HG03378 (cell line): ENCODE data around the gene RAD18.

Source experiments
- ATAC-seq: cut with Tn5 transposase; IDR thresholded peaks from one replicate; pipeline ENCODE4 v1.9.1; 2021; ENCODE audit warnings: mild to moderate bottlenecking, moderate library complexity; ENCODE audit not compliant: unreplicated experiment

RAD18 gene

DNA sequence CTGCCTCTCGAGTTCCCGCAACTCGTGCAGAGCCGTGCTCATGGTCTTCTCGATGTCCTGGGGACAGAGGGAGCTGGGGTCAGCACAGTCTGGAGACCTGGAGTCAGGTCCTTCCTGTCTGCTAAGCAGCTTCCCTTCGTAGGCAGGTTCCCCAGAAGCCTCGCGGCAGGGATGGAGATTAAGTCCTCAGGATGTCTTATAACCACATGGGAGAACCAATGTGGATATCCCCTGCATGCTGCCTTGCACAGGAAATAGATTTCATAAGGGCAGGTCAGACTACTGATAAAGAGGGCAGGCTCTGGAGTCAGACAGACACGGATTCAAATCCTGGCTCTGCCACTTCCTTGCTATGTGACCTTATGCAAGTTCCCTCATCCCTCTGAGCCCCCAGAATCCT is 22.6 kb upstream of the RAD18 start:
- no peak for ATAC-seq

DNA sequence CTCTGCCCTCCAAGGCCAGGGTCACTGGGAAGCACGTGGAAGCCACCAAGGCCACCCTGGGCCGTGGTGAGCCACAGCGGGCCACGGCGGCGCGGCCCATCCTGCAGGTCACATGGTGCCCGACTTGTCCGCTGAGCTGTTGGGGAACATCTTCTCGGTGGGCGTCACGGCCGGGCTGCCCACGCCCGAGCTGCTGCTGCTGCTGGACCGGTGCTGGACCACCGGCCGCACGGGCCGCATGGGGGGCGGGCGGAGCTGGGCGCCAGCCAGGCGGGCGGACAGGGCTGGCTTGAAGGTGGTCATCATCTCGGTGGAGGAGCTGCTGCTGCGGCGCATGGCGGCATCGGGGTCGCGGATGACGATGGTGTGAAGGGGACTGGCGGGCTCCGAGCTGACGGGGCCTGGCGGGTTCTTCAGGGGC is 22.1 kb upstream of the RAD18 start:
- ATAC-seq = no peak

DNA sequence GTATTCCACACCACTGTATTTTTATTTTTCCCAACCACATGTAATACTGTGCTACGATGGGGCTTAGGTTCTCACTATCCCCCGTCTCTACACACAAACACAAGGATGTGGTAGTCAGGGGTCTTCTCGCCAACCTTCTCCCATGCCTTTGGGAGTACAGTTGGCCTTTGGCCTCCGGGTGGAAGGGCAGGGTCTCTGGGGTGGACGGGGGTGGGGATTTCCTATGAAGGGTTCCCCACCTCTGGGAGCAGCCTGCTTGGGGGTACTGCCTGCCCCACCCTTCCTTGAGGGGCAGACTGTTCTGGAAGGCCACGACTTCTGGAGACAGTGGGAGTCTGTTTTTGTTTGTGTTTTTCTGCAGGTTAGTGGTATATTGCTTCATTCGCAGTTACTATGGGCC is 21.3 kb upstream of the RAD18 start:
- ATAC-seq = no peak

DNA sequence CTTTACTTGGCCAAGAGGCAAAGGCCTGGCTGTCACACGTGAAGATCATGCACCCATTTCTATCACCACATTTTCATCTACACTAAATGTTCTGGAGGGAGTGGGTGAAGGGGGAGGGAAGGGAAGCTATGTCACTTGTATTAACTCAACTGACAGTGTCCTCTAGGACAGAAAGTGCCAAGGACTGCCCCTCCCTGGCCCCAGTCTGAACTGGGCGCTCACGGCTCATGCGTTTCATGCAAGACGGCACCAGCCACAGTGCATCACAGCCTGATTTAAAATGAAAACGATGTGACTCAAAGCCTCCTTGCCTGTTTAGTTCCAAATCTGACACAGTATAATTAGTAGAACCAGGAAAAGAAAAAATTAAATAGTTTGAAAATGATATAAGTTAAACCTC is 20.8 kb upstream of the RAD18 start:
- ATAC-seq = no peak

DNA sequence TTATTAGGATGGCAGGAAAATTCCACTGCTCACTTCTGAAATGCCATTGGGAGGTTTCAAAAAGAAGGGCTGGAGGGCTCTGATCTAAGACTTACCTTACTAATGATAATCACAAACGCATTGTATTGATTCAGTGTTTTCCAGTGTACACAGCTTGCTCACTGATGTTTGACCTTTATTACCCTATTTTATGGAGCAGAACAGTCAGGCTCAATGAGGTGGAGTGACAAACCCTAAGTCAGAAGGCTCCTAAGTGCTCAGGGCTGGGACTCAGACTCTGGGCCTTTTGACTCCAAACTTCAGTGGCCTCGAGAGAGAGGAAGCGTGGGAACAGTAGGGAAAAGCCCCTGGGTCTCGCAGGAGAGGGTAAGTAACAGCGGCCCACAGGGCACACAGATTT is 20.3 kb upstream of the RAD18 start:
- no peak for ATAC-seq

DNA sequence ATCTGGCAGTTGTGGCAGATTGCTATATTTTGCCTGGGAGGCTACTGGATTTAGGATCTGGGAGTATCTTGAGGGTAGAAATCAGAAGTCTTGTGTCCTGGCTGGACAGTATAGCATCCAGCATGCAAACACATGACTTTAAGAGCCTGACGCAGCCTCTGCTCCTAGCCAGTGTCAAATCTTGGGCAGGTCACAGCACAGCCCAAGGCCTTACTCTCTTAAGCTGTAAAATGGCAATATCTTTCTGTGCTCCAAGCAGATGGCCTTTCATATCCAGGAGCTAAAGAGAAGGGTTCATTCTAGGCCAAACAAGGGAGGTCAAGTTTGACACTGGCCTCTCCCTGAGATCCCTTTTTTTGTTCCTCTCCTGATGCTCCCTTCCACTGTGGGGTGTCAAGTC is 19.8 kb upstream of the RAD18 start:
- ATAC-seq = no peak

DNA sequence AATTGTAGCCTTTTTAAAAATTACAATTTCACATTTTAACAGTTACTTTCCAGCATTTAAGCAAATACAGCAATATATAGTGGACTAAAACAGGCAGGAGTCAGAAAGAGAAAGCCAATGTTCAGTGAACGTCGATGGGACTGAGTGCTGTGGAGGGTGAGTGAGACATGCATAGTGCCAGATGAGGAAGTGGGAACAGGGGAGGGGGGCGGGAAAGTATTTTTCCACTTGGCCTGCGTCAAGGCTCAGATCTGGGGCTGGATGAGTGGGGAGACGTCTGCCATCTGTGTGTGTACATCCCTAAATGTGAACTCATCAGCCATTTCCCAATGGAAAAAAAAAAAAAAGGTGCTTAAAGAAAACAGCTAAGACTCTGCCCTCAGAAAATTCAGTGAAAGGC is 19.2 kb upstream of the RAD18 start:
- ATAC-seq = no peak

DNA sequence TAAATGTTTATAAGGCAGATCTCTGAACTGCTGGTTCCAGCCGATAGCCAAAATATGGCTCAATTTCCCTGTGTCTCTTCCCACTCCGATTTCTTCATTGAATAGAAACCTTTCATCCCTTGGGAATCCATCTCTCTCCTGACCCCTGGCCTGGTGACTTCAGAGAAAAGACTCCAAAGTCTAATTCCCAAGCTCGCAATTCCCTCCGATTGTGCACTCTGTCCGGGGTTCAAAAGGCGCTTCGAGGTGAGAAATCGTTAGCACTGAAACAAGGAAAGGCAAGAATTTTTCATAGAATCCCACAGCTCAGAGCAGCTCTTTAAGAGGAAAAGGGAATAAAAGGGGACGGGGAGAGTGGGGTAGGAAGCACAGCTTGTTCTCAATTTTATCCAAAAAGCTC is 18.4 kb upstream of the RAD18 start:
- no peak for ATAC-seq

DNA sequence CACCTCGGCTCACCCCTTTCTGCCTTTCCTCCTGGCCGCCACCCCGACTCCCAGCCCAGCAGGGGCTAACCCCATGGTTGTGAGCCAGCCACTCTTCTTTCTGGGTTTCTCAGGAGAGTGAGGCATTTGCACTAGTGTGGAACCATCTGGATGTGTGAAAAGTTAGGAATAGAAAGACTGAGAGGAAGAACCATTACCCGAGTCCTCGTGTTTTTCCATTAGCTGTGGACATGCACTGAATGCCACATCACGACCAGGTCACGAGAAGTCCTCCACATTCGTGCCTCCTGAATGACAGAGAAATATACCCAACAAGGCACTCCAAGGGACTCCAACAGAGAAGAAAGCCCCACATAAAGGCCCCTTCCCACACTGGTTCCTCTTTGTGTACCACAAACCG is 18.0 kb upstream of the RAD18 start:
- ATAC-seq = no peak

DNA sequence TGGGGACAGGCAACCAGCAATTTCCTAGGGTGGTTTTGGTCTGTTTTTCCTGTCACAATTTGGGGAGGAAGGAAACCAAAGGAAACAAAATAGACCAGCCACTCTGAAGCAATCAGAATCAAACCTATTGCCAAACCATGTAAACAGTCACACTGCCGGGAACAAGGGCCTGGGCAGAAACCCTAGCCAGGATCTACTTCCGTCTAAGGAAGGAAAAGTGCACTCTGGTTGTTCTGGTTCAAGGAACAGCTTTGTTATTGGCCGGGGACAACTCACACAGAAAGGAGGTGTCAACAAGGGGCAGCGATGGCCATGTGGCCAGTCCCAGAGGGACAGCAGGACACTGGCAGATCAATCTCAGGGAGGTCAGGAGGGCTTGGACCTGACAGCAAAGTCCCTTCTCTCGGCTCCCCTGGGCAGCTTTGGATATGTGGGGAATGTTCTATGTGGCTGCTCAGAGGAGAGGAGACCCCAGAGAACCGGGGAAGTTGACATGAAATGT is 17.5 kb upstream of the RAD18 start:
- ATAC-seq = no peak

DNA sequence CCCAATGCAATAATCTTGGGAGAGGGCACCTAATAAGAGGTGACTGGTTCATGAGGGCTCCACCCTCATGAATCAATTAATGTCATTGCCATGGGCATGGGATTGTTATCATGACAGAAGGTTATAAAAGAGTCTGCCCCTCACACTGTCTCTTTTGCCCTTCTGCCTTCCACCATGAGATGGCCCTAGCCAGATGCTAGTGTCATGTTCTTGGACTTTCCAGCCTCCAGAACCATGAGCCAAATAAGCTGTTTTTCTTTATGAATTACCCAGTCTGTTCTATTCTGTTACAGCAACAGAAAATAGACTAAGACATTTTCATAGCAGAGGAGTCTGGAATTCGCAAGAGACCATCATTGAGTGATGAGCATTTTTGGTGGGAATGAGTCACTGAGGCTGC is 16.0 kb upstream of the RAD18 start:
- no peak for ATAC-seq

DNA sequence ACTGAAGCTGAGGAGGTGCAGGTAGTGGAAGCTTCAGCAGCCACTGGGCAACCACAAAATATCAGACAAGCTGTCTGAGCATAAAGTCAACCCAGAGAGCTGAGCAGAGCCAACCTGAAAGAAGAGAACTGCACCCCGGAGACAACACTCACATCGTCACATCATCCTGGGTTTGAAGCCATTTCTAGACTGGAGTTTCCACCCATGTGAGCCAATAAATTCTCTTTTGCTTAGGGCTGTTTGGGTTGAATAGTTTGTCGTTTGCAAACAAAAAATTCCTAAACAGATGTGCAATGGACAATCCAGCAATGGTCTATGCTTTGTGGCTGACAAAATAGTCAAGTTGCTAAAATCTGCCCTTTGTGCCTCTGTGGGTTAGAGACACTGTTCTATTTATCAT is 15.3 kb upstream of the RAD18 start:
- no peak for ATAC-seq

DNA sequence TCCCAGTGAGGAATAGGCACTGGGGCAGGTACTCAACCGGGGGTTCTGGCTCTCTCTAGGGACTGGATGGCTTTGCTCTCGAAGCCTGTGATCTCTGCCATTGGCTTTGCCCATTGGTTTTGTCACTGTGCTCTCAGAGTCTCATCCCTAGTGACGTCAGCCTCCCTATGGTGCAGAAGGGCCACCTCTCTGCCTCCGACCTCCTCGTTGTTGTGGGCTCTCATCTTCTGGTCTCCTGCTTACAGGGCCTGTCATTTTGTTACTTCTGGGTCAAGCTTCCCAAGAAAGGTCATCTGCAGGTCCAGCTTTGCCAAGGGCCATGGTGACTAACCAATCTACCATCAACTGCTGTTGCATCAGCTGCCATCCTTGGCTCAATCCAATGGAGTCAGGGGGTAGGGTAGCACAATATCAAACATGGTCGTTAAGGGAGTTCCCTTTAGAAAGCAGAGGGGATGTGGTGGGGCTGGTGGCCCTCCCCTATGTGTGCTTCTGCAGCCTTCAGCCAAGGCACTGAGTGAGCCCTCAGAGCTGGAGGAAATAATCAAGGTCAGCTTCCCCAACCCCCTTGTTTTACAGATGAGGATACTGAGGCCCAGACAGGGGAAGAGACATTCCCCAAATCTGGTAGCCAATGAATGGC is 13.4 kb upstream of the RAD18 start:
- no peak for ATAC-seq

DNA sequence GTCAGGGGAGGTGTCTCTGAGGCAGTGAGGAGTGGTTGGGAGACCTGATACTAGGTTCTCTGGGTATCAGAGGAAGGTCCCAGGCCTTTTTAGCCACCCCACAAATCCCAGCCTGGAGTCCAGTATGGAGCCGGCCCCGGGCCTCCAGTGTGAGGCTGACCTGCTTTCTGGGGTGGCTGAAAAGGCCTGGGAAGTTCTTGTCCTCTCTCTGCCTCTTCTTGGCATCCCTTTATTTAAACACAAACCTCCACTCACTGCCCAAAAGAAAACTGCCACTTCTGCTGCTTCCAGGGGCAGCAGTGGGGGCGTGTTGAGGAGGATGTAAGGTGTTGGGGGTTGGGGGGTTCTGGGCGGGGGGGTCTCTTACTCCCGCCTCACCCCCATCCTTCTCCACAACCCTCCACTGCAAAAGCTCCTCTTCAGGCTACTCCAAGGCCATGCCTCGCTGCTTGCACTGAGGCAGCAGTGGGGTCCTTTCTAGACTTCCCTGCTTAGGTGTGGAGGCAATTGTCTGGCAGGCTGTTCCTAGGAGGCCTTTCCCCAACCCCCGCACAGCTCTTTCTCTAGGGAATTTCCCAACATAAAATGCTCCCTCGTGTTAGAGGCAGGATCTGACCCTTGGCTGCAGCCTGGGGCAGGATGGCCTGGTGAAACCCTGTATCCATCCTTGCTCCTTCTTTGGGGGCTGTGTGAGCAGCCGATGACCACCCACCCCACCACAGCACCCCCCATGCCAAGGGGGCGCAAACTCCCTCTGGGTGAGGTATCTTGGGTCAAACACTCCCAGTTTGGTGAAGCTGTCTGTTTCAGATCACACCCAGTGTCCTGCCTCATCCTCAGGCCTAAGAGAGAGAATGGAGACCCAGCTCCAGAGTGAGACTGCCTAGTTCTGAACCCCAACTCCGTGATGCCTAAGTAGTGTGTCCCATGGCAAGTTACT is 12.1 kb upstream of the RAD18 start:
- no peak for ATAC-seq

DNA sequence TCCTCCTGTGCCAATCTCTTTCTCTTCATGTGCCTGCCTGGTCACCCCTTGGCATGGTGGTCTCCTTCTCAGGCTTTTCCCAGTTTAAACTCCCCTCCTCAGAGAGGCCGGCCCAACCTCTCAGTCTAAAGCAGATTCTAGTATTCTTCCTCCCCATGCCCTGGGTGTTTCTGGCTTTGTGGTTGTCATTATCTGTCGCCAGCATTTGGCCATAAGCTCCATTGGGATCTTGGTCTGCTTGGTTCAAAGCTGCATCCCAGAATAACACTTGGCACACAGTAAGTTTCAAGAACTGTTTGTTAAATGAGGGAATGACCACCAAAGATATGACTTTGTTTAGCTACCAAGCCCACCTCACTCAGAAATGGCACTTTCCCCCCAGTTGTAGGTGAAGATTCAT is 11.2 kb upstream of the RAD18 start:
- no peak for ATAC-seq

DNA sequence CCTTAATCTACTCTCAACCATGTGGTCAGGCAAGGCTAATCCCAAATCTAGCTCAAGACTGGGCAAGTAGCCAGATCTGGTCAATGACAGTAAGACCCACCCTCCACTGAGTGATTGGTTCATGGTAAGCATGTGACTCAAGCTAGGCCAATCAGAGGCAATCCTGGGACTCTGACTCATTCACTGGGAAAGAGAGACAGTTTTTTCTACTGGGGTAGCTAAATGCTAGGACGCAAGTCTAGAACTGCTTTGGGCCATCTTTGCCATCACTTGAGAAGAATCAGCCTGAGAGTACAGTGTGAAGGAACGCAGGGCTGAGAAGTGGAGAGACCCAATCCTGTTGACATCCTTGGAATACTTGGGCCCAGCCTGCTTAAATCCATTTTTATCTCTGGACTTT is 9.4 kb upstream of the RAD18 start:
- peak; percentile 42 for ATAC-seq

DNA sequence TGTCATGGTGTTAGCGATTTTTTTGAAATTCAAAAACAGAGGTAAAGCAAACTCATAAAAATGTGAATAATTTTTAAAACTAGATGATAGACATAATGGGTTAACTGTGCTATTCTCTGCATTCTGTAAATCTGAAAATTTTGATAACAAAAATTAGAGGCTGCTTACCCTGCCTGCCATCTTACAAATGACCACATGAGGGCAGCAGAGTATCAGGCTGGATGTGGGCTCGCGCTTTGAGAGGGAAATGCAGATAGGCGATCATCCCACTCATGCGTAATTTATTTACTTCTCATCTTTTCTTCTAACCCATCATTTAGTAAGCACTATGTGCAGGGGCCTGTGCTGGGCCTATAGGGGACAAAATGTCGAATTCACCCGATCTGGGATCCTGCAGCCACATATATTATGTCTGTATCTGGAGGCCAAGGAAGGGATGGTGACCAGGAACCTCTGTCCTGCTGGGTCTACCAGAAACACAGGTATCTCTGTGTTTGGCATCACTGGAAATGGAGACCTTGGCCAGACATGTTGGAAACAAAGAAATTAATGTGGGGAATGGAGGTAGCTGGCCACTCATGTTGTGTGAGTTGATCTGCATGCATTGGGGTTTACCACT is 7.8 kb upstream of the RAD18 start:
- peak; percentile 45 for ATAC-seq

DNA sequence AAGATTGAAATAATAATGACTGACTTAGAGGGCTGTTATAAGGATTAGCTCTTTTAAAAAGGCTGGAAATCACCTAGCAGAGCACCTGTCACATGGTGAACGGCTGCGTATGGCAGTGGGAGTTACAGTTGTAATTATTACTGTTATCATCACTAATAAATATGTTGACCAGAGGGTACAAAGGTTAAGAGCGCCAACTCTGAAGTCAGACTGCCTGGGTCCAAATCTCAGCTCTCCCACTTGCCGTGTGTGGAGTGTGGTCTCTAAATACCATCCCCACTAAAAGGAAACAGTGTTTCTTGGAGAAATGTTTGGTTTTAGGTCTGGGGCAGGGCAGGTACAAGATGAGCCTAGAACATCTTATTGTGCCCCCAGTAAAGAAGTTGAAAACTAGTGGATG is 6.0 kb upstream of the RAD18 start:
- ATAC-seq = no peak

DNA sequence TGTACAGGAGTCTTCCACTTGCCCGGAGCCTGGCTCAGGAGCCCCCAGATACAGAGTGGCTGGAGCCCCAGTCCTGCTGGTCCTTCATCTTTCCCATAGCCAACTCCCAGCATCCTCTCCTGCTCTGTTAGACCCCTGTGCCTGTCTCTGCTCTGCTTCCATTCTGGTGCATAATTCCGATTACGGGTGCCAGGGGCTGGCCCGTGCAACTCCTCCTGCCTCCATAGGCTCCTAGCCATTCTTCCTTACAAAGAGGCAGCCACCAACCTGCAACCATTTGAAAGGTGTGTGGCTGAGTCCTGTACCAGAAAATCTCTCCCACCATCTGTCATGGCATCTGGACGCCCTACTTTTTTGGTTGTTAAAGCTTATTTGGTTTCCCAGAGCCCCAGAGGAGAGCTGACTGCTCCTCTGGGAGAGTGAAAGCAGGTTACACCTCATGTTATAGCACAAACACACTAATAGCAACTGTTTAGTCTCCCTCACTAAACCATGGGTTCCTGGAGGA is 5.2 kb upstream of the RAD18 start:
- no peak for ATAC-seq

DNA sequence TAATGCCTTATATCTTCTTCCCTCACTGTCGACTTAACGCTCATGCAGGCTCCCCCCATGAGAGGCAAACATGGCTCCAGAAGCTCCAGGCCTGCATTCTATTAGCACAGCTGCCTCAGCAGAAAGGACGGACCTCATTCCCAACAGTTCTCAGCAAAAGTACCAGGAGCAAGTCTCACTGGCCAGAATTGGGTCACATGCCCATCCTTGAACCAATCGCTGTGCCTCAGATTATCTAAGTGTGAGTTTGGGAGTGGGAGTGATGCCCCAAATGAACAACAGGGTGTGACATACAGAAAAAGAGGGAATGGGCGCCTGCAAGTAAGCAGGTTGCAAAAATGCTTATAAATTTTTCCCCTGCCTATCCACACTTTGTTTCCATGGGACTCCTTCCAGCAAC is 4.3 kb upstream of the RAD18 start:
- ATAC-seq = no peak

DNA sequence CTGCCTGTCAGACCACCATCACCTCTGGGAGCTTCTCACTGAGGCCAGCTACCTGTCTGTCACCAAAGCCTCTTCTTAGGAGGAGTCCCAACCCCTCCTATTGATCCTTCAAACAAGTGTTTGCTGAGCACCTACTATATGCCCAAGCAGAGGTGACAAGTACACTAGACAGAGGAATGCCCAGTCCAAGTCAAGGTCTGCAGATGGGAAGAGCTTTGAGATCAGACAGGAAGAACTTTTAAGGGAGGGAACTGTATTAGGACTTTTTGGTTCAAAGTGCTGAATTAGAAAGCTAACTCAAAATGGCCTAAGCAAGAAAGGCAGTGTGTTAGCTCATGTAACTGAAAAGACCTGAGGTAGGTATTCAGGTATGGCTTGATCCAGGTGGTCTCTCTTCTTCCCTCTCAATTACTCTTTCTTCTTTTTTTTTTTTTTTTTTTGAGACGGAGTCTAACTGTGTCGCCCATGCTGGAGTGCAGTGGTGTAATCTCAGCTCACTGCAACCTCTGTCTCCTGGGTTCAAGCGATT is 3.6 kb upstream of the RAD18 start:
- ATAC-seq = no peak
